Karpas-422 (cell line): ENCODE data around the gene MYZAP. TPM values are rescaled to one million over a fixed set of nuclear protein-coding genes. Genes with fewer than 3 reads are reported as not detected.

Experiments
- DNase-seq: peaks from one replicate; pipeline ENCODE4 v3.0.0-alpha.2; 2015
- H2AFZ ChIP-seq: fragments of 200-600 bp; sonication (generic); 2 replicates; pipeline ENCODE4 v1.6.1; 2014; ENCODE audit warnings: antibody characterized with exemption, low read length, mixed read lengths
- H3K27ac ChIP-seq: fragments of 200-600 bp; sonication (generic); 2 replicates; pipeline ENCODE4 v1.5.1; 2014; ENCODE audit warnings: mild to moderate bottlenecking, low read length, moderate library complexity
- H3K27me3 ChIP-seq: fragments of 200-600 bp; sonication (generic); 2 replicates; pipeline ENCODE4 v1.6.1; 2014; ENCODE audit warnings: low read length, mixed read lengths
- H3K36me3 ChIP-seq: fragments of 200-600 bp; sonication (generic); 2 replicates; pipeline ENCODE4 v1.6.1; 2014; ENCODE audit warnings: low read length, mixed read lengths; ENCODE audit not compliant: insufficient read depth
- H3K4me1 ChIP-seq: fragments of 200-600 bp; sonication (generic); 2 replicates; pipeline ENCODE4 v1.6.1; 2014; ENCODE audit warnings: mild to moderate bottlenecking, low read length, mixed read lengths
- H3K4me2 ChIP-seq: fragments of 200-600 bp; sonication (generic); 2 replicates; pipeline ENCODE4 v1.6.1; 2014; ENCODE audit warnings: low read length, low read depth, mild to moderate bottlenecking; ENCODE audit not compliant: poor library complexity, severe bottlenecking
- H3K4me3 ChIP-seq: fragments of 200-600 bp; sonication (generic); 2 replicates; pipeline ENCODE4 v1.5.1; 2014; ENCODE audit warnings: mild to moderate bottlenecking, antibody characterized with exemption, low read length, mixed read lengths
- H3K79me2 ChIP-seq: fragments of 200-600 bp; sonication (generic); 2 replicates; pipeline ENCODE4 v1.6.1; 2014; ENCODE audit warnings: mild to moderate bottlenecking, low read length, mixed read lengths
- H3K9ac ChIP-seq: fragments of 200-600 bp; sonication (generic); 2 replicates; pipeline ENCODE4 v1.6.0; 2014; ENCODE audit warnings: low read length
- H3K9me2 ChIP-seq: fragments of 200-600 bp; sonication (generic), shearing (Covaris generic); replicated peaks from 2 replicates; pipeline ENCODE4 v1.6.0; 2014; ENCODE audit warnings: mild to moderate bottlenecking, low read length, moderate library complexity; ENCODE audit not compliant: insufficient read depth
- H3K9me3 ChIP-seq: fragments of 300-700, 200-600 bp; sonication (generic); 2 replicates; pipeline ENCODE4 v1.6.1; 2014; ENCODE audit warnings: low read length, mixed read lengths
- H4K20me1 ChIP-seq: fragments of 200-600 bp; sonication (generic); 2 replicates; pipeline ENCODE4 v1.6.1; 2014; ENCODE audit warnings: mild to moderate bottlenecking, antibody characterized with exemption, low read length, low read depth; ENCODE audit not compliant: insufficient read depth
- total RNA-seq: library from RNA; depleted of rRNA; stranded (reverse); fragments of >200 nt; shearing (Covaris generic); gene quantifications from 2 replicates; pipeline ENCODE4 v1.2.3, GENCODE V29; 2014; ENCODE audit warnings: low replicate concordance

MYZAP gene
- total RNA-seq, 1 experiment from 2014 or later: not detected

DNA sequence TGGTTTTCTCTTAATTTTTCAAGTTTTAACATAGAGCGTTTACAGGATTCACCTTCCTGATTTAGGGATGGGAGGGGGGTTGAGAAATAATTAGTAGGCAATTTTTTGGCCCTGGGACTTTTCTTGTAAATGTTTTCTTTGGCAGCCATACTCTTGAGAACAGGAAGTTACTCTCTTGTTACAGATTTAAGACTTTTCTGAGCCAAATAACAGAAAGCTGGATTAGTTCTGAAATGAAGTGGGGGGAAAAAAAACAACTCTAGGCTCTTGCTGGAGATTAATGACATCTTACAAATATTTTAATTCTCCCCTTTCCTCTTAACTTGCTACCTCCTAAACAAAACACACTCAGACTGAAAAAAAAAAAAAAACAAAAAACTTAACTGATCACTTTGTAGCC is 101.0 kb downstream of the MYZAP start:
- Histone ChIP-seq H3K27ac (no peak overlapping the region), H3K79me2 (no peaks in the 10 kb centered on the region)

DNA sequence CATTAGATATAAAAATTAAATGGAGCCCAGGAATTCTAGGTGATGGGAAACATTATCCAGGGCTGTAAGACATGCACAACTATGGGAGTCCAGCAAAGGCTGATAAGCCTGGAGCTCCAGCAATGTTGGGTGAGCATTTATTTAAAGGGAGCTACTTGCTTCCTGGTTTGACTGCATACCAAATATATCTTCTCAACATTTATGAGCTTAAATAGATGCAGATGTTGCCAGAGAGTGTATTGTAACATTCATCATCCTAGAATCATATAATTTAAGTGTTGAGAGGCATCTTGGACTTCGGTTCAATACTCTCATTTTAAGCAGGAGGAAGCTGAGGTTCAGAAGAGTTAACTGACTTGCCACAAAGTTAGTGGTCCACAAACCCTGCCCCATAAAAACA is 102.6 kb downstream of the MYZAP start:
- Histone ChIP-seq H3K4me2 (no peak overlapping the region), H3K27ac (no peak overlapping the region), H3K79me2 (no peaks in the 10 kb centered on the region), H3K9me2 (no peaks in the 10 kb centered on the region), H3K36me3 (no peaks in the 10 kb centered on the region), H3K9me3 (no peaks in the 10 kb centered on the region), H3K27me3 (no peaks in the 10 kb centered on the region), H3K4me3 (no peak overlapping the region), H3K4me1 (no peaks in the 10 kb centered on the region), H3K9ac (no peak overlapping the region), H2AFZ (no peak overlapping the region), H4K20me1 (no peaks in the 10 kb centered on the region)
- no peak for DNase-seq

More for the DNA sequence above, 101.0 kb downstream of the MYZAP start:
- Histone ChIP-seq H3K4me3 (no peak overlapping the region), H3K9me2 (no peaks in the 10 kb centered on the region), H2AFZ (no peak overlapping the region), H3K9me3 (no peaks in the 10 kb centered on the region), H3K4me2 (no peak overlapping the region), H3K27me3 (no peaks in the 10 kb centered on the region), H3K4me1 (no peaks in the 10 kb centered on the region), H3K9ac (no peak overlapping the region), H4K20me1 (no peaks in the 10 kb centered on the region), H3K36me3 (no peaks in the 10 kb centered on the region)
- DNase-seq: no peak

DNA sequence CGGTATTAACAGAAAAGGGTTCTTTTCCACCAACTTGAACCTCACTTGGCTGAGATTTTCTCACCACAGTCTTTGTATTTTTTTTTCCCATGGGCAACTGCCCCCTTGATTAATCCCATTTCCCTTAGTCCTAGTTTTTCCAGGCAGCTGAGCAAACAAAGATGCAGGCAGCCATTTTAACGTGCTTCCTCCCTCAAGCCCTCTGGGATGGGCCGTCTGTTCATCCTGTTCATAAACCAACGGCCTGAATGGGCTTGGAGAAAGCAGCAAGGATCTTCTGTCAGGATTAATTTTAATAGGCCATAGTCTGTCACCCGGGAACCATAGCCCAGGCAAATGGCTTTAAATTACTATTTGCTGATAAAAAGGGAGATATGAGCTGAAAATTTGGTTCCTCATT is 104.4 kb downstream of the MYZAP start:
- Histone ChIP-seq H3K36me3 (no peaks in the 10 kb centered on the region), H3K27ac (no peak overlapping the region), H3K79me2 (no peaks in the 10 kb centered on the region), H3K4me2 (no peak overlapping the region), H4K20me1 (no peaks in the 10 kb centered on the region), H3K4me1 (no peaks in the 10 kb centered on the region), H3K4me3 (no peak overlapping the region), H3K27me3 (no peaks in the 10 kb centered on the region), H2AFZ (no peak overlapping the region), H3K9ac (no peak overlapping the region), H3K9me3 (no peaks in the 10 kb centered on the region), H3K9me2 (no peaks in the 10 kb centered on the region)
- no peak for DNase-seq

DNA sequence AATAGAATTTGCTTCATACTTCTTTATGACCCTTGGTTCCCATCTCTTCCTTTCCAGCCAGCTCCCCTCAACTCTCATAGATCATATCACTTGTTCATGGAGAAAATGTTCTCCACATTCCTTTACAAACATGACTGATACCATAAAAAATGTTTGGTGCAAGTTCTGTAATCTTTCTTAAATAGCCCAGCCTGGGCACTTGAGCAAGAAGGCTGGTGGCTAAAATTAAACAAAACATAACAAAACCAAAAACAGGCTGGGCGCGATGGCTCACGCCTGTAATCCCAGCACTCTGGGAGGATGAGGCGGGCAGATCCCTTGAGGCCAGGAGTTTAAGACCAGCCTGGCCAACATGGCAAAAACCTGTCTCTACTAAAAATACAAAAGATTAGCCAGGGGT is 105.9 kb downstream of the MYZAP start:
- Histone ChIP-seq H3K9me2 (no peaks in the 10 kb centered on the region), H3K9me3 (no peaks in the 10 kb centered on the region), H3K4me1 (no peaks in the 10 kb centered on the region), H4K20me1 (no peaks in the 10 kb centered on the region), H3K4me3 (no peak overlapping the region), H3K36me3 (no peaks in the 10 kb centered on the region), H3K27ac (no peak overlapping the region), H3K9ac (no peak overlapping the region), H3K79me2 (no peaks in the 10 kb centered on the region), H3K27me3 (no peaks in the 10 kb centered on the region), H2AFZ (no peak overlapping the region), H3K4me2 (no peak overlapping the region)
- DNase-seq: no peak

DNA sequence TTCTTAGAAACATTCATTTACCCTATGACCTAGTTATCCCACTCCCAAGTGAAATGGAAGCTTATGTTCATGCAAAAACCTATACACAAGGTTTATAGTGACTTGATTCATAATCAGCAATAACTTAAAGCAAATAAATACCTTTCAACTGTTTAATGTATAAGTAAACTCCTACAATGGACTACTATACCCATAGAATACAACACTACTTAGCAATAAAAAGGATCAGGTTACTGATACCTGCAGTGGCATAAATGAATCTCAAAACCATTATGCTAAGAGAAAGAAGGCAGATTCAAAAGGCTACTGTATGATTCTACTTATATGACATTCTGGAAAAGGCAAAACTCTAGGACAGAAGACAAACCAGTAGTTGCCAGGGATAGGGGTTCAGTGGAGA is 106.5 kb downstream of the MYZAP start:
- no peak for DNase-seq
- H2AFZ ChIP-seq: no peak overlapping the region
- no peaks in the 10 kb centered on the region for H3K4me1 ChIP-seq
- no peak overlapping the region for H3K4me3 ChIP-seq
- H3K9me3 ChIP-seq: no peaks in the 10 kb centered on the region
- H3K79me2 ChIP-seq: no peaks in the 10 kb centered on the region
- no peak overlapping the region for H3K4me2 ChIP-seq
- H3K9me2 ChIP-seq: no peaks in the 10 kb centered on the region
- no peak overlapping the region for H3K9ac ChIP-seq
- H4K20me1 ChIP-seq: no peaks in the 10 kb centered on the region
- no peaks in the 10 kb centered on the region for H3K27me3 ChIP-seq
- H3K27ac ChIP-seq: no peak overlapping the region
- H3K36me3 ChIP-seq: no peaks in the 10 kb centered on the region

DNA sequence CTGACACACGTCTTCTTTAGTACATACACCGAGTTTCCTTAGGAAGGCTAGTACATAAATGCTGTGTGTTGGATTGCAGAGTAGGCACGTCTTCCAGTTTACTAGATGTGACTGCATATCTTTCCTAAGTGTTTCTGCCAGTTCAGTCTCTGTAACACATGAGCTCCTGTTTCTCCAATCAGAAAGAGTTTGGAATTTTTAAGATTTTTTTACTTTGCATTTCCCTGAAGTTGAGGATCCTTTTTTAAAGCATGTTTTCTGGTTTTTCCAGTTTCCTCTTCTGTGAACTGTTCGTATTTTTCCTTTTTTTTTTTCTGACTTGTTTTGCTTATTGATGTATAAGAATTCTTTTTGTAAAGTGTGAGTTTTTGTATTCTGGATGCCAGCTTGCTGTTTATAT is 107.3 kb downstream of the MYZAP start:
- Histone ChIP-seq H3K9me3 (no peaks in the 10 kb centered on the region), H3K4me3 (no peak overlapping the region), H3K4me1 (no peaks in the 10 kb centered on the region), H2AFZ (no peak overlapping the region), H4K20me1 (no peaks in the 10 kb centered on the region), H3K9me2 (no peaks in the 10 kb centered on the region), H3K27ac (no peak overlapping the region), H3K27me3 (no peaks in the 10 kb centered on the region), H3K9ac (no peak overlapping the region), H3K36me3 (no peaks in the 10 kb centered on the region), H3K4me2 (no peak overlapping the region), H3K79me2 (no peaks in the 10 kb centered on the region)
- DNase-seq: no peak

DNA sequence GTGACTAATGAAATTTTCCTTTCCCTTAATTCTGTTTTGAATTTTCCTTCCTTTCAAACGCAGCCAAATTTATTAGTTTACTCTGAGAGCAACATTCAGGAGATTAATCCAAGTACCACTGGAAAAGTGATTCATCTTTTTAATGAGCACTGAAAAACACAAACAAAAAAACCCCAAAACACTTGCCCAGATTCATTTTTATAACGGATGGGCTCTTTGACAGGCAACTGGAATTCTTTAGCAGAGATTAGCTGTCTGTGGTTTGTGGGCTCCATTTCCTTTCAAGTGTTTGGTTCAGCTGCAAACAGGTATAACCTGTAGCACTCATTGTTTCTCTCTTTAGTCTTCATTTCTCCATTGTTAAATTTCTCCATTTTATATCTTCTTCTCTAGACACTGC is 111.7 kb downstream of the MYZAP start:
- Histone ChIP-seq H3K27me3 (no peaks in the 10 kb centered on the region), H4K20me1 (no peaks in the 10 kb centered on the region), H3K9me2 (no peaks in the 10 kb centered on the region; the same call in none of the 2 replicates), H3K4me2 (no peak overlapping the region), H3K4me3 (no peak overlapping the region), H3K27ac (no peak overlapping the region), H3K4me1 (peaks cover 16% of the 10 kb centered on the region), H2AFZ (no peak overlapping the region), H3K36me3 (peaks cover 1% of the 10 kb centered on the region; the same call in 1 of the 2 replicates), H3K9ac (no peak overlapping the region), H3K79me2 (peaks cover 18% of the 10 kb centered on the region), H3K9me3 (no peaks in the 10 kb centered on the region)
- no peak for DNase-seq

DNA sequence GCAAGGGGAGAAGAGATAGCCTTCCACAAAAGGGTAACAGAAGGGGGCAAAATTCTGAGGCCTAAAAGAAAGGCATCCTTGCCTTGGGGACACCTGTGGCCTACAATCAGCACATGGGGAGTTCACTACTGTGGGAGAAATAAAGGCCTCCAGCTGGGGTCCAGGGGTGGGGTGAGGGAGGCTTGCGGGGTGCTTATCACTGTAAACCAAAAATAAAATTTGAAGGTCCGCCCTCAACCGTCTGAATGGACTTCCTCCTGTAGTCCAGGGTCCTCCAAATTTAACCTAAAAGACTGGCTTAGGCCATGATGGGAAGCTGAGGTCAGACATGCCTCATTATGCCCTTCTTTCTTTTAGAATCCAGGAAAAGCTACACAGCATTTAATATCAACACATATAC is 112.7 kb downstream of the MYZAP start:
- Histone ChIP-seq H3K9ac (no peak overlapping the region), H3K36me3 (peaks cover 8% of the 10 kb centered on the region; the same call in 1 of the 2 replicates), H3K9me3 (no peaks in the 10 kb centered on the region), H3K4me1 (peaks cover 25% of the 10 kb centered on the region), H3K4me3 (no peak overlapping the region), H2AFZ (peak overlapping the region; percentile 23; the same call in 1 of the 2 replicates), H3K27ac (no peak overlapping the region), H4K20me1 (no peaks in the 10 kb centered on the region), H3K27me3 (no peaks in the 10 kb centered on the region), H3K9me2 (no peaks in the 10 kb centered on the region; the same call in none of the 2 replicates), H3K79me2 (peaks cover 29% of the 10 kb centered on the region), H3K4me2 (no peak overlapping the region)
- no peak for DNase-seq
